Activated naive CD8-positive, alpha-beta T cell (primary cell): ENCODE results near the gene AP5B1.
A peak's percentile ranks its signal among the peaks of the same experiment; 100 is the strongest.

Experiments
- H3K27ac Mint-ChIP-seq: one replicate; pipeline ENCODE4 v1.8.0; 2021; ENCODE audit warnings: mixed read lengths
- H3K27me3 Mint-ChIP-seq: one replicate; pipeline ENCODE4 v1.8.0; 2021; ENCODE audit warnings: mixed read lengths
- H3K36me3 Mint-ChIP-seq: one replicate; pipeline ENCODE4 v1.8.0; 2021; ENCODE audit warnings: mixed read lengths
- H3K4me1 Mint-ChIP-seq: one replicate; pipeline ENCODE4 v1.8.0; 2021; ENCODE audit warnings: low read depth, mixed read lengths
- H3K4me3 Mint-ChIP-seq: one replicate; pipeline ENCODE4 v1.8.0; 2021; ENCODE audit warnings: mild to moderate bottlenecking, mixed read lengths
- H3K9me3 Mint-ChIP-seq: one replicate; pipeline ENCODE4 v1.8.0; 2021; ENCODE audit warnings: low read depth, mixed read lengths

AP5B1 gene

DNA sequence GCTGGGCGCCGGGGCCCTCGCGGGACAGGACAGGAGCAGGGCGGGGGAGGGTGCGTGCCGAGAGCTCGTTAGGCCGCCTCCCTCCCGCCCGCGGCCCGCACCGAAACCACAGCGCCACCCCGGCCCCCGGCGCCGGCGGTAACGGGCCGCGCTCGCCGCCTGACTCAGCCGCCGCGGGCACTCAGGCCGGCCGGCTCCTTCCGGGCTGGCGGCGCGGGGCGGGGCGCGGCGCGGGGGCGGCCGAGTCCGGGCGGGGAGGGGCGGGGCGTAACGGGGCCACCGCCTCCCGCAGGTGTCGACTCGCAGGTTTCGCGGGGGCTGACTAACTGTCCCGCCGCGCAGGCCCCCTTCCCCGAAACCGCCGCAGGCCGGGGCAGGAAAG, at the start of gene AP5B1:
Gene AP5B1, minus strand, starts transcription at position 207 of the 382 bp plus-strand sequence. CDS start 385 bp downstream, outside the sequence.
- Mint-ChIP-seq H3K4me3 (peak within 1 kb of the TSS; percentile 80), H3K4me1 (peaks cover 21% of the 10 kb centered on the region), H3K9me3 (no peaks in the 10 kb centered on the region), H3K36me3 (no peaks in the 10 kb centered on the region), H3K27ac (no peak within 1 kb of the TSS), H3K27me3 (peaks cover 2% of the 10 kb centered on the region)

- H3K27ac Mint-ChIP-seq, result no peak overlapping the region
- no peaks in the 10 kb centered on the region for H3K9me3 Mint-ChIP-seq
- no peaks in the 10 kb centered on the region for H3K27me3 Mint-ChIP-seq
- H3K4me1 Mint-ChIP-seq, result peaks cover 22% of the 10 kb centered on the region
- H3K4me3 Mint-ChIP-seq, result no peak overlapping the region
- no peaks in the 10 kb centered on the region for H3K36me3 Mint-ChIP-seq
Measured at GRCh38 chr11:65829459-65829858, 48.7 kb upstream of the AP5B1 start.

- H3K4me3 Mint-ChIP-seq, result no peak overlapping the region
- H3K36me3 Mint-ChIP-seq, result no peaks in the 10 kb centered on the region
- no peak overlapping the region for H3K27ac Mint-ChIP-seq
- H3K4me1 Mint-ChIP-seq, result peaks cover 12% of the 10 kb centered on the region
- H3K27me3 Mint-ChIP-seq, result no peaks in the 10 kb centered on the region
- no peaks in the 10 kb centered on the region for H3K9me3 Mint-ChIP-seq
Measured at GRCh38 chr11:65826984-65827735, 46.4 kb upstream of the AP5B1 start.

DNA sequence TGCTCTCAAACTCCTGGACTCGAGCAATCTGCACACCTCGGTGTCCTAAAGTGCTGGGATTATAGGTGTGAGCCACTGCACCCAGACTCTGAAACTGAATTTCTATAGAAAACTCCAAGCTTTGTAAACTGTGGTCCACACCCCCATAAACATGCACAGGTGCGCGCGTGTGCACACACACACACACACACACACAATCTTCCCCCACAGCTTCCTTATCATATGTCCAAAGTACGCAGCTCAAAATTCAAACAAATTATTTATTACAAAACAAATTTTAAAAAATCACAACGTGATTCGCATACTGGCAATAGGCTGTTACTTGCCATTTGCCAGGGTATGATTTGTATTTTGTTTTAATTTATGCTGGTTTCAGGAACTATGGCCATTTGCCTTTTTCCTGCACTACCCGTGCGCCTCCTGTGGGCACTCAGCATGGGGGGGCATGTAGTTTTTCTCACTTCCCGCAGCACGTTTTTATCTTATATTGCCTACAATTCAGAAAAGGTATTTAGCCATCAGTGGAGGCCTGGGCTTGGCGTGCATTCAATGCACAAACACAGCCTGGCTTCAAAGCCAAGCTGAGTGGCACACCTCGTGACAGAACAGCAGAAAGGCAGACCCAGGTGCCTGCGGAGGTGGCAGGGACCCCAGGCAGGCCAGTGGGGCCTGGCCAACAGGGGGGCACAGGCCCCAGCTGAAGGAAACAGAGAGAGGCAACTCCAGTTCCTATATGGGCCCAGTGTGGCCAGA, 42.2 kb upstream of the AP5B1 start:
- Mint-ChIP-seq H3K36me3 (no peaks in the 10 kb centered on the region), H3K4me1 (no peaks in the 10 kb centered on the region), H3K27ac (no peak overlapping the region), H3K9me3 (no peaks in the 10 kb centered on the region), H3K4me3 (no peak overlapping the region), H3K27me3 (no peaks in the 10 kb centered on the region)

- Mint-ChIP-seq H3K4me3 (no peak overlapping the region), H3K36me3 (peaks cover 4% of the 10 kb centered on the region), H3K27ac (no peak overlapping the region), H3K27me3 (no peaks in the 10 kb centered on the region), H3K4me1 (peaks cover 15% of the 10 kb centered on the region), H3K9me3 (no peaks in the 10 kb centered on the region)
Measured at GRCh38 chr11:65821107-65821506, 40.3 kb upstream of the AP5B1 start.

- Mint-ChIP-seq H3K27ac (peak overlapping the region; percentile 80), H3K9me3 (no peaks in the 10 kb centered on the region), H3K27me3 (no peaks in the 10 kb centered on the region), H3K36me3 (peaks cover 4% of the 10 kb centered on the region), H3K4me3 (peak overlapping the region; percentile 85), H3K4me1 (peaks cover 15% of the 10 kb centered on the region)
Measured at GRCh38 chr11:65817835-65818680, 37.3 kb upstream of the AP5B1 start.

DNA sequence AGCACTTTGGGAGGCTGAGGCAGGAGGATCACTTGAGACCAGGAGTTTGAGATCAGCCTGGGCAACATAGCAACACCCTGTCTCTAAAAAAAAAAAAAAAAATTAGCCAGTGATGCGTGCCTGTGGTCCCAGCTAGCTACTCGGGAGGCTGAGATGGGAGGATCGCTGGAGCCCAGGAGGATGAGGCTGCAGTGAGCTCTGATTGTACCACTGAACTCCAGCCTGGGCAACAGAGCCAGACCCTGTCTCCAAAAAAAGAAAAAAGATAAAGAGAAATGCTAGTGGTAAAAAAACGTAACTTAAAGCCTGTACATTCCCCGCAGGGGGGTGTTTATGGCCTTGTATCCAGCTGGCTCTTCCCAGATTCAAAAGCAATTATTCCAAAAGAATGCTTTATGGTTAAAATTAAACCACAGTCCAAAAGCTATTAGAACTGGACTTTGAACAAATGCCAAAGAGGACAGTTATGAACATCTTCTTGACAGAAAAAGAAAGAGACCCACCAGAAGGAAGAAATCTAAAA, 36.6 kb upstream of the AP5B1 start:
- Mint-ChIP-seq H3K27ac (peak overlapping the region; percentile 80), H3K4me3 (peak overlapping the region; percentile 85), H3K36me3 (peaks cover 4% of the 10 kb centered on the region), H3K4me1 (peaks cover 15% of the 10 kb centered on the region), H3K9me3 (no peaks in the 10 kb centered on the region), H3K27me3 (no peaks in the 10 kb centered on the region)

GRCh38 chr11:65816696-65817095, 35.9 kb upstream of the AP5B1 start:
- Mint-ChIP-seq H3K27ac (no peak overlapping the region), H3K4me1 (peaks cover 15% of the 10 kb centered on the region)

GRCh38 chr11:65814986-65815565, 34.3 kb upstream of the AP5B1 start:
- Mint-ChIP-seq H3K4me1 (peaks cover 15% of the 10 kb centered on the region), H3K9me3 (no peaks in the 10 kb centered on the region), H3K36me3 (peaks cover 4% of the 10 kb centered on the region), H3K27ac (no peak overlapping the region), H3K27me3 (no peaks in the 10 kb centered on the region), H3K4me3 (no peak overlapping the region)

More at GRCh38 chr11:65816696-65817095, 35.9 kb upstream of the AP5B1 start:
- Mint-ChIP-seq H3K36me3 (peaks cover 4% of the 10 kb centered on the region), H3K27me3 (no peaks in the 10 kb centered on the region), H3K9me3 (no peaks in the 10 kb centered on the region), H3K4me3 (peak overlapping the region; percentile 14)

DNA sequence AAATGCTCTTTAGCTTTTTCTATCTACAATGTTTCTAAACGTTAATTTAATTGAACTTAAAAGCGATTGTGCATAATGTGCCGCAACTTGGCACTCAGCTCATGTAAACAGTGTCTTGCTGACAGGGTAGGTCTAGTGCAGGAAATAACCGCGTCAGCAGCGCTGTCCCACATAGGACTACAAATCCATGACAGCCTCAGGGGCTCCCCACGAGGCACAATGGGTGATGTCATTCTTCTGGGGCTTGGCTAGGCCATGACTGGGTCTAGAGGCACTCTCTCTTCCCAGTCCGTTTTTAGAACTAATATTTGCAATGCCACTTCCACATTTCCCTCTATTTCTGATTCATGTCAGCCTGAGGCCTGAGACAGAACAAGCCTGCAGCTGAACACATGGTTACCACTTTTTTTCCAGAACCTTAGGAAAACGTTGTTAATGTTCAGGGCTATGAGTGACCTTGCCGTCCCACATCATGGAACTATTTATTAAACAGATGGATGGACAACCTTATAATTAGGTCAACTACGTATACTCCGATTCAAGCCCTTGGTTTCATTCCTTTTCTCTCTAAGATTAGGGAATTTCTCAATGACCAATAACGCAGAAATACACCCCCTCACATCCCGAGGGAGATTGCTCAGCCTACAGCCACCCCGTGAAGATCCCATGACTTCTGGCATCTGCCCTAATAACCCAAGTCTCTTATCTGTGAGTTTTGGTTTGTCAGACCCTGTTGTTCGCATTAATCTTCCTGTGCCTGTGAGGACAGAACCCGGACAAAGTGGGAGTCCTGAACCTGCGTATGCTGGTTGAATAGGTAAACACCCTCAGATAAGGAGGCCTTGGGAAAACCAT, 33.6 kb upstream of the AP5B1 start:
- H3K4me3 Mint-ChIP-seq, result no peak overlapping the region
- H3K4me1 Mint-ChIP-seq, result peaks cover 15% of the 10 kb centered on the region
- peaks cover 4% of the 10 kb centered on the region for H3K36me3 Mint-ChIP-seq
- H3K27me3 Mint-ChIP-seq, result no peaks in the 10 kb centered on the region
- H3K9me3 Mint-ChIP-seq, result no peaks in the 10 kb centered on the region
- H3K27ac Mint-ChIP-seq, result no peak overlapping the region

DNA sequence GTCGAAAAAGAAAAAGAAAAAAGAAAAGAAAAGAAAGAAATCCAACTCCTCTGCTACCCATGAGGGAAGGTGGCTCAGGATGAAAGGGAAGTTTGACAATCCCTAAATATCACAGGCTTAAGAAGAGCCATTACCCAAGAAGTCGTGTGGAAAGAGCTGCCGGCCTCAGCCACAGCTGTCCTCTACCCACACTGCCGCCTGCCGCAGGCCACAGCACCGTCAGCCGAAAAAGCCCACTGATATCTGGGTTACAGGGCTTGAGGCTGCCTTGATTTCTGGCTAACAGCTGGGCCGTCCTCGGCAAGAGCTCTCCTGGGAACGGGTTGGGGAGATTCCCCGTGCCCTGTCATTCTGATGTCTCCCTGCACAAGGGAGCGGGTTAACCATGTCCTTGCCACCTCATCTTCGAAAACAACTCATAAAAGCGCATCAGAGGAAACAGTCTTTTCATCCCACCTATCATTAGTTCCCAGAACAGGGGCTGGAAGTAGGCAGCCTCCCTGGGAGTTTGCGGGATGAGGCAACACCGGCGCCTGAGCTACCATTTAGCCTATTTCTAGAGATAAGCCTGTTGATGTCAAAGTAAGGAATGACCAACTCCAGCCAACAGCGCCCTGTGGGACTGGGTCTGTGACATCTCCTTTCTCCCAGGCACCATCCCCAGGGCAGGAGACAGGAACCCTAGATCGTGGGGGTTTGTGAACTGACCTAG, 31.1 kb upstream of the AP5B1 start:
- Mint-ChIP-seq H3K4me3 (no peak overlapping the region), H3K36me3 (peaks cover 4% of the 10 kb centered on the region), H3K27me3 (no peaks in the 10 kb centered on the region), H3K9me3 (no peaks in the 10 kb centered on the region), H3K4me1 (peaks cover 7% of the 10 kb centered on the region), H3K27ac (peak overlapping the region; percentile 41)

DNA sequence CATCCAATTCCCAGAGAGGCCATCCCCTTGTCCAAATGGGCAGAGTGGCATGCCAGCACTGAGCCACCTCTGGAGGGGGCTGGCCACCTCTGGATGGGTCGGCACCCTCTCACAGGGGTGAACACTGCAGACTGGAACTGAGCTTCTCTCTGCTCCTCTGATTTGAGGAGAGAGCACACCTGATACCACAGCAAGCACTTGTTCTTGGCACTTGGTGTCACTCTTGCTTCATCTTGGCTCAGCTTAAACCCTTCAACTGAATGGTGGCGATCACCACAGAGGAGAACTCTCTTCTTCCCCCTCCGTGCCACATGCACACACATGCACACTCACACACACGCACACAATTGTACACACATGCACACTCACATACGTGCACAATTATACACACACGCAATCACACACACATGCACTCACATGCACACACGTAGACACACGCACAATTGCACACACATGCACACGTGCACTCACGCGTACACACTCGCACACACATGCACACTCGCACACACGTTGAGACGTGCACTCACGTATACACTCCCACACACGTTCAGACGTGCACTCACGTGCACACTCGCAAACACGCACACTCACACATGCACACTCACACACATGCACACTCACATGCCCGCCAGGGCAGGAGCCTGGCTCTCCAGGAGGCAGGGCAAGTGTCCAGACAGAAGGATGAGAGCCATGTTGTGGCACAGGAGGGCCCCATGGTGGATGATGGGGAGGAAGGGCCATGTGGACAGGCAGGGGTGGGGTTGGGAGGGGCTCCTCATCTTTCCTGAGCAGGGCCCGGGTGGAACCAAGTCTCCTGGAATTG, 29.5 kb upstream of the AP5B1 start:
- Mint-ChIP-seq H3K4me3 (no peak overlapping the region), H3K27me3 (no peaks in the 10 kb centered on the region), H3K27ac (no peak overlapping the region), H3K9me3 (no peaks in the 10 kb centered on the region), H3K4me1 (no peaks in the 10 kb centered on the region), H3K36me3 (no peaks in the 10 kb centered on the region)

DNA sequence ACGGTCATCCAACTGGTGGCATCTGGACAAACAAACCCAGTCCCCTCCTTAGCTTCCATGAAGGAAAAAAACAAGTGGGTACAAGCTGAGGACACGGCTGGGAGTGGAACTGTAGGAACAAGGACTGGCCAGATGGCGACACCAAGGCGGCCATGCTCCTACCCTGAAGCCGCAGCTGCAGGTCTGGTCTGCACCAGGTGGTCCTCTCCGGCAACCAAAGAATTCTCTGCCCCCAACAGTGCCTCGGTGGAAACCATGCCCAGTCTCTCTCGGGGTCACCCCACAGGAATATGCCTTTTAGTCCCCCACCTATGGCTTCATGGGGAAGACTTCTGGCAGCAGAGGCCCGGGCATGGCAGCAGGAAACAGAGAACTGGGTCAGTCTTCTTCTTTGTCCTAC, 28.7 kb upstream of the AP5B1 start:
- no peaks in the 10 kb centered on the region for H3K4me1 Mint-ChIP-seq
- no peaks in the 10 kb centered on the region for H3K27me3 Mint-ChIP-seq
- no peak overlapping the region for H3K4me3 Mint-ChIP-seq
- no peaks in the 10 kb centered on the region for H3K36me3 Mint-ChIP-seq
- no peak overlapping the region for H3K27ac Mint-ChIP-seq
- H3K9me3 Mint-ChIP-seq, result no peaks in the 10 kb centered on the region
